Neural cell (in vitro differentiated cells): ENCODE results near the gene FAT2.

Experiments used
- CTCF ChIP-seq: fragments of 450-650 bp; IDR thresholded peaks from 2 replicates; pipeline ENCODE4 v1.5.1; 2014; ENCODE audit warnings: antibody characterized with exemption, mild to moderate bottlenecking, moderate library complexity; ENCODE audit not compliant: poor library complexity, severe bottlenecking
- MXI1 ChIP-seq: fragments of 450-650 bp; conservative IDR thresholded peaks from 2 replicates; pipeline ENCODE4 v1.6.1; 2014; ENCODE audit warnings: antibody characterized with exemption, mild to moderate bottlenecking; ENCODE audit not compliant: poor library complexity, severe bottlenecking

GRCh38 chr5:151562019-151562707, 29.0 kb downstream of the FAT2 start:
- TF ChIP-seq MXI1 (no peak), CTCF (no peak)
